ENCODE measurements around the gene ANKRD55.
A peak's percentile ranks its signal among the peaks of the same experiment; 100 is the strongest.

Gene ANKRD55

DNA sequence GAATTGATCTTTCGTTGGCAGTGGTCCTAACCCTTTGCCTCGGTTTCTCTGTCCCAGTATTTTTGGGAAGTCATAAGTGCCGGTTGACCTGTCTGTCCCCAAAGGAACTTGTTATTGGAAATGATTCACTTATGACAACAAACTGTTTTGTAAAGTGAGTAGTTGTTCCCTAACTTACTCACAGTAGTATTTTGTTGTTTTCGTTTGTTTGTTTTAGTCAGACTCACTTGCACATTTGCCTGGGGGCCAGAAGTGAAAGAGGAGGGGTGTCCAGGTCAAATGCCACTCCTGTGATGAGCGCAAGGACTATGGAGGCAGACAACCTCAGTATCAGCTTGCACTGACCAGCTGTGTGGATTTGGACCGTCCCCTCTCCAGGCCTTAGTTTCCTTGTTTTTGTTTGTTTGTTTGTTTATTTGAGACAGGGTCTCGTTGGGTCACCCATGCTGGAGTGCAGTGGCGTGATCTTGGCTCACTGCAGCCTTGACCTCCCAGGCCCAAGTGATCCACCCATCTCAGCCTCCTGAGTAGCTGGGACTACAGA, 47.3 kb downstream of the ANKRD55 start:
- Histone ChIP-seq H3K27ac (ENCODE audit: low read length) (no peak overlapping the region), H3K9me3 (ENCODE audit: control insufficient read depth in 2 of 2, low read length in 2 of 2) (no peaks in the 10 kb centered on the region), H3K4me1 (ENCODE audit: control insufficient read depth, insufficient read depth, low read length) (no peaks in the 10 kb centered on the region), H3K36me3 (ENCODE audit: control insufficient read depth in 2 of 2, insufficient read depth in 2 of 2, low read length in 2 of 2) (no peaks in the 10 kb centered on the region), H3K9ac (ENCODE audit: low read length in 2 of 2) (no peak overlapping the region), H3K27me3 (ENCODE audit: control insufficient read depth in 1 of 2, insufficient read depth in 2 of 2, low read length in 2 of 2) (no peaks in the 10 kb centered on the region), H3K4me3 (ENCODE audit: low read length in 2 of 2) (no peak overlapping the region)

DNA sequence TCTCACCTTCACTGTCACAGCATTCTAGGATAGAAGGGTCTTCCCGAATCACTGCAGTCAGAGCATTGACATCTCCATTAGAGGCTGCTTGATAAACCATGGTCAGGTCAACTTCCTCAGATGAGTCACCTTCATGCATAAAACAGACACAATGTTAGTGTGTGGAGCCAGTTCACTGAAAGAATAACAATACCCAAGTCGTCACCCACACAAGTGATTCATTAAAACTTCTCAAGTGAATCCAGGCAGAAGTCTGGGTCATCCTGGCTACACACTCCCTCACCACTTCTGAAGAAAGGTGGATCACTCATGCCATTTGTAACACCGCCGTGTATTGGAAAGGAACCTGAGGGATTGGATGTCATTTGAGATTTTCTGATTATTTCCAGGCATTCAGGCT, 49.6 kb downstream of the ANKRD55 start:
- H3K27me3 ChIP-seq (ENCODE audit: control insufficient read depth in 1 of 2, insufficient read depth in 2 of 2, low read length in 2 of 2): no peaks in the 10 kb centered on the region
- no peak overlapping the region for H3K9ac ChIP-seq (ENCODE audit: low read length in 2 of 2)
- no peaks in the 10 kb centered on the region for H3K9me3 ChIP-seq (ENCODE audit: control insufficient read depth in 2 of 2, low read length in 2 of 2)
- no peak overlapping the region for H3K27ac ChIP-seq (ENCODE audit: low read length)
- H3K4me3 ChIP-seq (ENCODE audit: low read length in 2 of 2): no peak overlapping the region
- H3K4me1 ChIP-seq (ENCODE audit: control insufficient read depth, insufficient read depth, low read length): no peaks in the 10 kb centered on the region
- H3K36me3 ChIP-seq (ENCODE audit: control insufficient read depth in 2 of 2, insufficient read depth in 2 of 2, low read length in 2 of 2): no peaks in the 10 kb centered on the region

DNA sequence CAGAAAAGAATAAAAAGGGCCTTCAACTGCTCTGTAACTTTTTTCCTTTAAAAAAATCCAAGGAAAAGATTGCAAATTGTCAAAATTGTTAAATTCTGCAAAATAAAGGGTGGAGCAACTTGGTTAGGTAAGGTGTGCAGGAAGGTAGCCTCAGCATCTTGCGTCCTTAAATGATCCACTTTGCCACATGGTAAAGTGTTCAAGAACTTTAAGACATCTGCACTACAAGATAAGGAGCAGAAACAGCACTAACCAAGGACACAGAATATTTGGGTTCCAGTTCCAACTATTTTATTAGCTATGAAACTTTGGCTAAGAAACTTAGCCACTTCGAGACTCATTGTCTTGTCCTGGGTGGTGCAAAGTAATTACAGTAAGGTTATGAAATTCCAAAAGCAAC, 53.7 kb downstream of the ANKRD55 start:
- Histone ChIP-seq H3K36me3 (ENCODE audit: control insufficient read depth in 2 of 2, insufficient read depth in 2 of 2, low read length in 2 of 2) (no peaks in the 10 kb centered on the region), H3K4me1 (ENCODE audit: control insufficient read depth, insufficient read depth, low read length) (peaks cover 8% of the 10 kb centered on the region), H3K27me3 (ENCODE audit: control insufficient read depth in 1 of 2, insufficient read depth in 2 of 2, low read length in 2 of 2) (no peaks in the 10 kb centered on the region), H3K27ac (ENCODE audit: low read length) (no peak overlapping the region), H3K4me3 (ENCODE audit: low read length in 2 of 2) (no peak overlapping the region), H3K9me3 (ENCODE audit: control insufficient read depth in 2 of 2, low read length in 2 of 2) (no peaks in the 10 kb centered on the region), H3K9ac (ENCODE audit: low read length in 2 of 2) (no peak overlapping the region)

DNA sequence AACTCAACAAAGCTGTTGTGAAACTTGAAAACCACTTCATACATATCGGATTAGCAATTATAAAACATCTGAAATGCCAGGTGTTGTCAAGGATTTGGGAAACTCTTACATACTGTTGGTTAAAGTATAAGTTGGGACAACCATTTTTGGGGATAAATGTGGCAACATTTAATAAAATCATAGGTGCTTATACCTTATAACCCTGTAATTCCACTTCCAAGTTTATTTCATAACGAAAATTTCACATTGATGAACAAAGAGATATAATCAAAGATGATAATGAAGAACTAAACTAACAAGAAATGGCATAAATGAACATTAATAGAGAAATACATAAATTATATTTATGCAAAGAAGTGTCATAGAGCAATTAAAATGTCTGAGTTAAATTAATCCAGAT, 54.3 kb downstream of the ANKRD55 start:
- no peaks in the 10 kb centered on the region for H3K36me3 ChIP-seq (ENCODE audit: control insufficient read depth in 2 of 2, insufficient read depth in 2 of 2, low read length in 2 of 2)
- H3K27ac ChIP-seq (ENCODE audit: low read length): no peak overlapping the region
- H3K4me3 ChIP-seq (ENCODE audit: low read length in 2 of 2): no peak overlapping the region
- no peaks in the 10 kb centered on the region for H3K27me3 ChIP-seq (ENCODE audit: control insufficient read depth in 1 of 2, insufficient read depth in 2 of 2, low read length in 2 of 2)
- no peaks in the 10 kb centered on the region for H3K9me3 ChIP-seq (ENCODE audit: control insufficient read depth in 2 of 2, low read length in 2 of 2)
- H3K4me1 ChIP-seq (ENCODE audit: control insufficient read depth, insufficient read depth, low read length): peaks cover 8% of the 10 kb centered on the region
- no peak overlapping the region for H3K9ac ChIP-seq (ENCODE audit: low read length in 2 of 2)

DNA sequence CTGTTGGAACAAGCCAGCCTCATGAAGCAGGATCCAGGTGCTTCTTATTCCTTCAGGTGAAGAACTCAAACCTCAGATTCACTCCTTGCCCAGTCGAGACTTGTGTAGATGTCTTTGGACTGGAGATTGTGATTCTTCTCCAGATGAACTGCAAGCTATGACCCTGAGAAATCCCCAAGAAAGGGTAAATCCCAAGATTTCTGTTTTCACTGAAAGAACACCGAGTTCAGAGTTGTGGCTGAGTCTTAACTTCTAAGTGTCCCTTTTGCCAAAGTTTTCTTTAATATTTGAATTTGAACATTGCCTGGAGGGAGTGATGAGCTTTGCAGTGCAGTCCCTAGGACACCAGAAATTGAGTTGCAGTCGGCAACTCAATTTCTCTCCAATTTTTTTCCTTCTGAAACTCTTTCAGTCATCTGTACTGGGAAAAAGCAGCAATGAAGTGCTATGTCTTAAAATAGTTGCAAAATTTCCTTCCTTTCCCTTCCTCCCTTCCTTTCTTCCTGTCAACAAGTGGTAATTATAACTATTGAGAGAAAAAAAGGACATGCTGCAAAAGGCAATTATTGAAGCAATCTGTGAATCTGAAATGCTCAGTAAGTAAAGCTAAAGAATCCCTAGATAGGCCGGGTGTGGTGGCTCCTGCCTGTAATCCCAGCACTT, 56.1 kb downstream of the ANKRD55 start:
- Histone ChIP-seq H3K27me3 (ENCODE audit: control insufficient read depth in 1 of 2, insufficient read depth in 2 of 2, low read length in 2 of 2) (no peaks in the 10 kb centered on the region), H3K4me3 (ENCODE audit: low read length in 2 of 2) (no peak overlapping the region), H3K27ac (ENCODE audit: low read length) (no peak overlapping the region), H3K9me3 (ENCODE audit: control insufficient read depth in 2 of 2, low read length in 2 of 2) (no peaks in the 10 kb centered on the region), H3K4me1 (ENCODE audit: control insufficient read depth, insufficient read depth, low read length) (peaks cover 8% of the 10 kb centered on the region), H3K9ac (ENCODE audit: low read length in 2 of 2) (no peak overlapping the region), H3K36me3 (ENCODE audit: control insufficient read depth in 2 of 2, insufficient read depth in 2 of 2, low read length in 2 of 2) (no peaks in the 10 kb centered on the region)

DNA sequence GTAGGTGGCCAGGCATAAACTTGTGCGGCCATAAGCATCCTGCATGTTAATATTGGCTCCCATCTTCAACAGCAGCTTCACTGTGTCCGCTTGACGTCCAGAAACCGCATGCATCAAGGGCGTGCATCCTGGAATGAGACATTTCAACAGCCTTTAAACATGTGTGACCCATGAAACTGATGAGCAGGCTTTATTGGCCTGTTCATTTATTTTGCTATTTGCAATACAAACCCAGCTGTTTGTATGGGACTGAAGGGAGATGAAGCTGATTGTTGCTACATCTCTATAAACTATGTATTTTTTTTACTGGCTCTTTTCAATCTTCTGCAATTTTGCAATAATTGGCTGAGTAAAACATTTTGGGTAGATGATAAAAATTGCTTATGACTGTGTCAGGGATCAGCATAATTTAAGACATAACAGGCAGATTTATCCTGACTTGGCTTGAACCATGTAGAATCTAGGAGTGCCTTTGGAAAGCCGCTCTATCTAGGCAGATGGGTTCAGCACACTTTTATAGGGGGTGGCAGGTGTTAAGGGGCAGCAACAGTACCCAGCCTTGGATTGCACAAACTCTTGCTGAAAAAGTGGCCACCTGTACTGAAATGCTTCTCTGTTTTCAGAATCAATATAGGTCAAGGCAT, 56.9 kb downstream of the ANKRD55 start:
- Histone ChIP-seq H3K9me3 (ENCODE audit: control insufficient read depth in 2 of 2, low read length in 2 of 2) (no peaks in the 10 kb centered on the region), H3K4me1 (ENCODE audit: control insufficient read depth, insufficient read depth, low read length) (peaks cover 8% of the 10 kb centered on the region), H3K27me3 (ENCODE audit: control insufficient read depth in 1 of 2, insufficient read depth in 2 of 2, low read length in 2 of 2) (no peaks in the 10 kb centered on the region), H3K36me3 (ENCODE audit: control insufficient read depth in 2 of 2, insufficient read depth in 2 of 2, low read length in 2 of 2) (no peaks in the 10 kb centered on the region), H3K27ac (ENCODE audit: low read length) (no peak overlapping the region), H3K9ac (ENCODE audit: low read length in 2 of 2) (no peak overlapping the region), H3K4me3 (ENCODE audit: low read length in 2 of 2) (no peak overlapping the region)

DNA sequence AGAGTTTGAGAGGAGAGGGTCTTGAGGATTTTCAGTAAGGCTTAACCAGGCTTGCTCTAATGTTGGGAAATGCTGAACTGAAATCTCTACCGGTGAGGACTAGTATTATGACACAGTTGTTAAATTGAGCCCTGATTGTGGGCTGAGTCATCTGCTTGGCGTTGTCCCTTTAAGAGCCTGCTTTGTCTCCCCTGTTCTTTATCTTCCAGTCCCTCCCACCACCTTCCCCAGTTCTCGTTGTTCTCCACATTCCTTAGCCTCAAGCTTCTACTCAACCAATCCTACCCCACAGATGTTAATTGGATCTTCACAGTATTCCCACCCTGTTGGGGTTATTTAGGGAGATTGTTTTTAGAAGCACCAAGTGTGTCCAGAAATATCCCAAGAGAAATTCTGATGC, 57.6 kb downstream of the ANKRD55 start:
- no peak overlapping the region for H3K9ac ChIP-seq (ENCODE audit: low read length in 2 of 2)
- no peak overlapping the region for H3K4me3 ChIP-seq (ENCODE audit: low read length in 2 of 2)
- H3K27ac ChIP-seq (ENCODE audit: low read length): peak overlapping the region; percentile 24
- H3K9me3 ChIP-seq (ENCODE audit: control insufficient read depth in 2 of 2, low read length in 2 of 2): no peaks in the 10 kb centered on the region
- peaks cover 8% of the 10 kb centered on the region for H3K4me1 ChIP-seq (ENCODE audit: control insufficient read depth, insufficient read depth, low read length)
- H3K27me3 ChIP-seq (ENCODE audit: control insufficient read depth in 1 of 2, insufficient read depth in 2 of 2, low read length in 2 of 2): no peaks in the 10 kb centered on the region
- no peaks in the 10 kb centered on the region for H3K36me3 ChIP-seq (ENCODE audit: control insufficient read depth in 2 of 2, insufficient read depth in 2 of 2, low read length in 2 of 2)

DNA sequence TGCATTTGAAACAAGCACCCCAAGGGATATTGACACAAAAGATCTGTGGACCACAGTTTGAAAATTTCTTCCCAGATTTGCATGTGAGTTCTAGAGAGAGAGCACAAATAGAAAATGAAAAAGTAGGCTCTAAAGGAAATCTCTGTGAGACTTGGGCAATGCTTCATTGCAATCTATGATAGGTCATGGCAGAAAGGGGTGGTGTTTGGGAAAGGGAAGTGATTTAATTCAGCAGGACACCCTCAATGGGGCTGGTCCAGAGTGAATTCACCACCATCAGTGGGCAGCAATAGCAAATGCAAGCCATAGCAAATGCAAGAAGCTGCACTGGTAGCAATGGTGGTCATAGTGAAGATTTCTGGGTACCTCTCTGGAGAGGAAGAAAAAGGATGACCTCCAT, 58.1 kb downstream of the ANKRD55 start:
- no peaks in the 10 kb centered on the region for H3K36me3 ChIP-seq (ENCODE audit: control insufficient read depth in 2 of 2, insufficient read depth in 2 of 2, low read length in 2 of 2)
- no peaks in the 10 kb centered on the region for H3K27me3 ChIP-seq (ENCODE audit: control insufficient read depth in 1 of 2, insufficient read depth in 2 of 2, low read length in 2 of 2)
- H3K4me1 ChIP-seq (ENCODE audit: control insufficient read depth, insufficient read depth, low read length): peaks cover 8% of the 10 kb centered on the region
- no peak overlapping the region for H3K4me3 ChIP-seq (ENCODE audit: low read length in 2 of 2)
- H3K27ac ChIP-seq (ENCODE audit: low read length): peak overlapping the region; percentile 24
- no peaks in the 10 kb centered on the region for H3K9me3 ChIP-seq (ENCODE audit: control insufficient read depth in 2 of 2, low read length in 2 of 2)
- no peak overlapping the region for H3K9ac ChIP-seq (ENCODE audit: low read length in 2 of 2)

DNA sequence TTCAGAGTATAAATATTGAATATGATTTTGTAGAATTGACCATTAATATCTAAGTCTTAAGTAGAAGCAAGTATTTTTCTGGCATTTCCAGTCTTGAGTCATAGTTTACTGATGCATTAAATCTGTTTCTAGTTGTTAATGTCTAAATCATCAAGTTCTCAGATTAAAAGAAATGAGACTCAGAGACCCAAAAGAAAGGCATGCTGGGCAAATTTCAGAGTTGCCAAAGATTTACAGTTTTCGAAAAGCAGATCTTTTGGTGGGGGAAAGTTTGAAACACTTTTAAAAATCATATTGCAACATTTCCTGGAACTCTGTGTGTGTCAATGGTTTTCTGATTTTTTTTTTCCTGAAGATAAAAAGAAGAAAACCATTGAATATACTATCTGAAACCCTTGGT, 60.9 kb downstream of the ANKRD55 start:
- Histone ChIP-seq H3K4me1 (ENCODE audit: control insufficient read depth, insufficient read depth, low read length) (peaks cover 8% of the 10 kb centered on the region), H3K36me3 (ENCODE audit: control insufficient read depth in 2 of 2, insufficient read depth in 2 of 2, low read length in 2 of 2) (no peaks in the 10 kb centered on the region), H3K27ac (ENCODE audit: low read length) (no peak overlapping the region)

DNA sequence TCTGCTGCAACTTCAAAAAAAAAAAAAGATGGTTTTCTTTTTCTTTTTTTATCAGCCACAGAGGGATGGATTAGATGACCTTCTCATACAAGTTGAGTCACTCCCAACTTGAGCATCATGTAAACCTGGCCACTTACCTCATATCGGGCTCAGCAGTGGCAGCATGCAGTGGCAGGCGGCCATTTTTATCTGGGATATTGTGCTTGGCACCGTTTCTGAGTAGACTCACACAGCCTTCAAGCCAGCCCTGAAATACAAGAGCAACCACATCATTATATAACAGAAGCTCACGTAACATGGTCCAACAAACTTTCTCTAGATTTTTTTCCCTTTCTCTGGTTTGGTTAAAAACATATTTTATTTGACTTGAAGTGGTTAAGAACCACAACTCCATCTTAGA, 62.6 kb downstream of the ANKRD55 start:
- Histone ChIP-seq H3K27me3 (ENCODE audit: control insufficient read depth in 1 of 2, insufficient read depth in 2 of 2, low read length in 2 of 2) (no peaks in the 10 kb centered on the region), H3K36me3 (ENCODE audit: control insufficient read depth in 2 of 2, insufficient read depth in 2 of 2, low read length in 2 of 2) (no peaks in the 10 kb centered on the region), H3K9me3 (ENCODE audit: control insufficient read depth in 2 of 2, low read length in 2 of 2) (no peaks in the 10 kb centered on the region), H3K4me1 (ENCODE audit: control insufficient read depth, insufficient read depth, low read length) (peaks cover 4% of the 10 kb centered on the region), H3K27ac (ENCODE audit: low read length) (no peak overlapping the region), H3K9ac (ENCODE audit: low read length in 2 of 2) (no peak overlapping the region), H3K4me3 (ENCODE audit: low read length in 2 of 2) (no peak overlapping the region)

More for the DNA sequence above, 60.9 kb downstream of the ANKRD55 start:
- Histone ChIP-seq H3K9ac (ENCODE audit: low read length in 2 of 2) (no peak overlapping the region), H3K4me3 (ENCODE audit: low read length in 2 of 2) (no peak overlapping the region), H3K27me3 (ENCODE audit: control insufficient read depth in 1 of 2, insufficient read depth in 2 of 2, low read length in 2 of 2) (no peaks in the 10 kb centered on the region), H3K9me3 (ENCODE audit: control insufficient read depth in 2 of 2, low read length in 2 of 2) (no peaks in the 10 kb centered on the region)

DNA sequence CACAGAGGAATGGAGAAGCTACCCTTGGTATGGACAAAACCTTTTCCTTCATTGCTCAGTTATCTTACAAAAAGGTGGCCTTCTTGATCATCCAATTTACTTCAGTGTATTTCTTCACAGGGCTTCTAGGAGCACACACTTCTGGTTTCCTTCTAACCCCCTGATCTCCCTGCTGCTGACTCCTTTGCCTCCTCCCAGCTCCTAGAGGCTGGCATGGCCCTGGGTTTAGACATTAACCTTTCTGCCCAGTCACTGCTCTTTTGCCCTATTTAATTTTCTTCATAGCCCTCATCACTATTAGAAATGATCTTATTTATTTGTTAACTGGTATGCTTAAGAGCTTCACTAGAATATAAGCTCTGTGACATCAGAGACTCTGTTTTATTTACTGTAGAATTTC, 63.2 kb downstream of the ANKRD55 start:
- no peaks in the 10 kb centered on the region for H3K9me3 ChIP-seq (ENCODE audit: control insufficient read depth in 2 of 2, low read length in 2 of 2)
- H3K27ac ChIP-seq (ENCODE audit: low read length): no peak overlapping the region
- no peaks in the 10 kb centered on the region for H3K36me3 ChIP-seq (ENCODE audit: control insufficient read depth in 2 of 2, insufficient read depth in 2 of 2, low read length in 2 of 2)
- peaks cover under 1% of the 10 kb centered on the region for H3K4me1 ChIP-seq (ENCODE audit: control insufficient read depth, insufficient read depth, low read length)
- H3K4me3 ChIP-seq (ENCODE audit: low read length in 2 of 2): no peak overlapping the region
- H3K9ac ChIP-seq (ENCODE audit: low read length in 2 of 2): no peak overlapping the region
- H3K27me3 ChIP-seq (ENCODE audit: control insufficient read depth in 1 of 2, insufficient read depth in 2 of 2, low read length in 2 of 2): no peaks in the 10 kb centered on the region
